ENCODE results near the gene LANCL2. TPM values are rescaled to one million over a fixed set of nuclear protein-coding genes. Genes with fewer than 3 reads are reported as not detected.

The LANCL2 gene
- total RNA-seq, 4 donors from 2014 or later, result 6.4 to 12.8 (median 9.7) TPM

- TF ChIP-seq CTCF (IDR thresholded peaks at IDR 0.05) (no peak), POLR2A (IDR thresholded peaks at IDR 0.05) (no peak)
- WGBS, 2 donors, result 88% methylated on average over 1 of the region's 4 CpGs; no CpG with 5 or more reads in 1 of the 2 donors
Measured at GRCh38 chr7:55463686-55464262, 98.6 kb downstream of the LANCL2 start.

GRCh38 chr7:55464422-55464821, 99.3 kb downstream of the LANCL2 start:
- DNase-seq, result no peak
- TF ChIP-seq POLR2A (IDR thresholded peaks at IDR 0.05), result no peak
- TF ChIP-seq CTCF (IDR thresholded peaks at IDR 0.05), result no peak
- no peak overlapping the region for H3K4me3 ChIP-seq
- no peaks in the 10 kb centered on the region for H3K27me3 ChIP-seq
- peaks cover 0 to under 1% (median 0%) of the 10 kb centered on the region in 3 donors for H3K9me3 ChIP-seq
- intact Hi-C loops (cut with DNase I), result no loop called here
- H3K4me1 ChIP-seq, result no peaks in the 10 kb centered on the region
- H3K36me3 ChIP-seq, result peaks cover 0 to 47% (median 0%) of the 10 kb centered on the region in 3 donors
- WGBS, 2 donors, result 100% methylated on average over 1 of the region's 2 CpGs; no CpG with 5 or more reads in 1 of the 2 donors
- no peak overlapping the region for H3K27ac ChIP-seq

More at GRCh38 chr7:55463686-55464262, 98.6 kb downstream of the LANCL2 start:
- Histone ChIP-seq H3K27me3 (no peaks in the 10 kb centered on the region), H3K9me3 (peaks cover 0 to 5% (median 0%) of the 10 kb centered on the region in 3 donors), H3K27ac (no peak overlapping the region), H3K4me3 (no peak overlapping the region), H3K36me3 (peaks cover 0 to 43% (median 0%) of the 10 kb centered on the region in 3 donors), H3K4me1 (no peaks in the 10 kb centered on the region)
- intact Hi-C loops (cut with DNase I), result no loop called here
- DNase-seq, result no peak

- DNase-seq, result no peak
Measured at GRCh38 chr7:55465691-55466090, 100.6 kb downstream of the LANCL2 start.

GRCh38 chr7:55467047-55467593, 102.0 kb downstream of the LANCL2 start:
- Histone ChIP-seq H3K4me3 (no peak overlapping the region), H3K27ac (no peak overlapping the region), H3K36me3 (peaks cover 0 to 48% (median 0%) of the 10 kb centered on the region in 3 donors), H3K9me3 (no peaks in the 10 kb centered on the region), H3K27me3 (no peaks in the 10 kb centered on the region), H3K4me1 (no peaks in the 10 kb centered on the region)
- 93 to 98% methylated on average over 6 to 7 of the region's 7 CpGs for whole genome bisulfite sequencing, 2 donors
- TF ChIP-seq CTCF (IDR thresholded peaks at IDR 0.05) (no peak), POLR2A (IDR thresholded peaks at IDR 0.05) (no peak)
- DNase-seq, result no peak
- intact Hi-C loops (cut with DNase I), result no loop called here

More at GRCh38 chr7:55465691-55466090, 100.6 kb downstream of the LANCL2 start:
- intact Hi-C loops (cut with DNase I), result no loop called here
- no peaks in the 10 kb centered on the region for H3K27me3 ChIP-seq
- no peak overlapping the region for H3K27ac ChIP-seq
- no peaks in the 10 kb centered on the region for H3K4me1 ChIP-seq
- no peaks in the 10 kb centered on the region for H3K9me3 ChIP-seq
- peaks cover 0 to 48% (median 0%) of the 10 kb centered on the region in 3 donors for H3K36me3 ChIP-seq
- TF ChIP-seq CTCF (IDR thresholded peaks at IDR 0.05) (no peak), POLR2A (IDR thresholded peaks at IDR 0.05) (no peak)
- WGBS, 2 donors, result 100% methylated on average over 1 of the region's 2 CpGs
- H3K4me3 ChIP-seq, result no peak overlapping the region

- H3K4me3 ChIP-seq, result no peak overlapping the region
- H3K36me3 ChIP-seq, result peaks cover 0 to 54% (median 0%) of the 10 kb centered on the region in 3 donors
- TF ChIP-seq POLR2A (IDR thresholded peaks at IDR 0.05), result no peak
- no peak for TF ChIP-seq CTCF (IDR thresholded peaks at IDR 0.05)
- H3K27ac ChIP-seq, result no peak overlapping the region
- no peak for DNase-seq
- no peaks in the 10 kb centered on the region for H3K27me3 ChIP-seq
- H3K9me3 ChIP-seq, result no peaks in the 10 kb centered on the region
- WGBS, 2 donors, result 91 to 95% methylated on average over 6 to 7 of the region's 8 CpGs
- intact Hi-C loops (cut with DNase I), result no loop called here
- no peaks in the 10 kb centered on the region for H3K4me1 ChIP-seq
Measured at GRCh38 chr7:55468495-55468894, 103.4 kb downstream of the LANCL2 start.
